GM23338 (cell line): ENCODE data around the gene GNPDA1. TPM values are rescaled to one million over a fixed set of nuclear protein-coding genes. Genes with fewer than 3 reads are reported as not detected.

Experiments used
- ATAC-seq: fragments of 200-7000 bp; cut with Tn5 transposase; 3 replicates; pipeline ENCODE4 v1.9.1; 2020
- DNase-seq: peaks from one replicate; pipeline ENCODE4 v3.0.0-alpha.2; 2015; ENCODE audit warnings: low spot score
- H2AFZ ChIP-seq: fragments of 200-600 bp; sonication (generic); 2 replicates; pipeline ENCODE4 v1.8.0; 2016; ENCODE audit warnings: antibody characterized with exemption, mild to moderate bottlenecking, moderate library complexity
- H3F3A ChIP-seq: fragments of 200-600 bp; sonication (generic); replicated peaks from 2 replicates; pipeline ENCODE4 v1.8.0; 2017; ENCODE audit warnings: antibody characterized with exemption, mixed run types, low read depth
- H3K27ac ChIP-seq: fragments of 200-600 bp; sonication (generic); 2 replicates; pipeline ENCODE4 v1.6.1; 2016; ENCODE audit warnings: low read depth
- H3K27me3 ChIP-seq: fragments of 200-600 bp; sonication (generic); 2 replicates; pipeline ENCODE4 v1.8.0; 2016; ENCODE audit warnings: mild to moderate bottlenecking, mixed run types, moderate library complexity; ENCODE audit not compliant: insufficient read depth
- H3K36me3 ChIP-seq: fragments of 200-600 bp; sonication (generic); 2 replicates; pipeline ENCODE4 v1.8.0; 2016; ENCODE audit warnings: mild to moderate bottlenecking; ENCODE audit not compliant: insufficient read depth
- H3K4me1 ChIP-seq: fragments of 200-600 bp; sonication (generic); 2 replicates; pipeline ENCODE4 v1.8.0; 2016; ENCODE audit warnings: mild to moderate bottlenecking, moderate library complexity; ENCODE audit not compliant: insufficient read depth
- H3K4me2 ChIP-seq: fragments of 200-600 bp; sonication (generic); 2 replicates; pipeline ENCODE4 v1.7.1; 2017; ENCODE audit warnings: mixed run types
- H3K4me3 ChIP-seq: fragments of 200-600 bp; sonication (generic); 2 replicates; pipeline ENCODE4 v1.6.1; 2016; ENCODE audit warnings: mixed run types
- H3K79me2 ChIP-seq: fragments of 200-600 bp; sonication (generic); replicated peaks from 2 replicates; pipeline ENCODE4 v1.8.0; 2017; ENCODE audit warnings: mild to moderate bottlenecking; ENCODE audit not compliant: insufficient read depth
- H3K9me2 ChIP-seq: fragments of 200-600 bp; sonication (generic); 2 replicates; pipeline ENCODE4 v1.8.0; 2017; ENCODE audit not compliant: insufficient read depth
- H4K20me1 ChIP-seq: fragments of 200-600 bp; sonication (generic); replicated peaks from 2 replicates; pipeline ENCODE4 v1.8.0; 2017; ENCODE audit warnings: mild to moderate bottlenecking; ENCODE audit not compliant: insufficient read depth
- H3K27ac Mint-ChIP-seq: 2 replicates; pipeline ENCODE4 v1.8.0; 2020; ENCODE audit warnings: inconsistent platforms, mild to moderate bottlenecking, moderate library complexity, mixed read lengths
- H3K27me3 Mint-ChIP-seq: 3 replicates; pipeline ENCODE4 v1.8.0; 2022; ENCODE audit warnings: low read depth, mild to moderate bottlenecking, moderate library complexity, mixed read lengths, inconsistent platforms; ENCODE audit not compliant: insufficient read depth, poor library complexity
- H3K36me3 Mint-ChIP-seq: 3 replicates; pipeline ENCODE4 v1.8.0; 2021; ENCODE audit warnings: low read depth, mild to moderate bottlenecking, inconsistent platforms, moderate library complexity, mixed read lengths
- H3K4me1 Mint-ChIP-seq: 3 replicates; pipeline ENCODE4 v1.8.0; 2020; ENCODE audit warnings: mild to moderate bottlenecking, inconsistent platforms, mixed read lengths
- H3K4me3 Mint-ChIP-seq: 3 replicates; pipeline ENCODE4 v1.8.0; 2021; ENCODE audit warnings: moderate library complexity, mild to moderate bottlenecking, inconsistent platforms, mixed read lengths
- H3K9me3 Mint-ChIP-seq: 3 replicates; pipeline ENCODE4 v1.8.0; 2020; ENCODE audit warnings: moderate library complexity, mild to moderate bottlenecking, inconsistent platforms, mixed read lengths
- CREB1 ChIP-seq: fragments of 250-450 bp; sonication (Bioruptor Pico); IDR thresholded peaks from 2 replicates; pipeline ENCODE4 v1.5.0; 2020; ENCODE audit warnings: low read depth, mild to moderate bottlenecking, moderate library complexity
- CTCF ChIP-seq, 2 experiments: fragments of 200-600 bp in 1 of 2; sonication (generic) in 1 of 2; conservative IDR thresholded peaks; 2 replicates each; pipeline versions ENCODE4 v1.5.1 to v1.6.1; 2016 to 2017; ENCODE audit warnings: antibody characterized with exemption in 2 of 2, low read depth in 2 of 2, mild to moderate bottlenecking in 2 of 2, moderate library complexity in 1 of 2
- JUNB ChIP-seq: IDR thresholded peaks from one replicate; pipeline ENCODE4 v1.6.1; 2016; ENCODE audit warnings: antibody characterized with exemption; ENCODE audit not compliant: unreplicated experiment
- ZNF462 ChIP-seq: fragments of 250-450 bp; sonication (Bioruptor Pico); IDR thresholded peaks from 2 replicates; pipeline ENCODE4 v1.5.0; 2020; ENCODE audit warnings: mild to moderate bottlenecking, moderate library complexity
- polyA plus RNA-seq: library from polyadenylated mRNA; unstranded; fragments of >200 nt; fragmentation: Nextera tagmentation; extraction: Ambion mirVana; gene quantifications from 2 replicates; pipeline ENCODE4 v1.2.1, GENCODE V29; 2016
- total RNA-seq: library from RNA; depleted of rRNA; stranded (reverse); fragments of >200 nt; shearing (Covaris generic); gene quantifications from 2 replicates; pipeline ENCODE4 v1.2.3, GENCODE V29; 2014

The GNPDA1 gene
- total and polyA plus RNA-seq, 2 experiments from 2014 or later, result 47.6 to 117 TPM

- no peak overlapping the region for H3K4me3 Mint-ChIP-seq
- H3K36me3 Mint-ChIP-seq, result peaks cover 5% of the 10 kb centered on the region; the same call in 2 of the 3 replicates
- no peaks in the 10 kb centered on the region for H3K9me2 ChIP-seq
- no peak for TF ChIP-seq JUNB
- TF ChIP-seq CTCF (conservative IDR thresholded peaks at IDR 0.05; ENCODE audit: low read depth in 2 of 2), result no peak
- no peak for TF ChIP-seq ZNF462 (CRISPR knock-in tag)
- no peak for TF ChIP-seq CREB1 (CRISPR knock-in tag)
- peaks cover 2% of the 10 kb centered on the region; the same call in 1 of the 2 replicates for H3F3A ChIP-seq
- H3K27ac ChIP-seq, result no peak overlapping the region
- H3K27ac Mint-ChIP-seq, result no peak overlapping the region
- H3K4me2 ChIP-seq, result no peak overlapping the region
- H3K4me1 Mint-ChIP-seq, result peaks cover 6% of the 10 kb centered on the region; the same call in 2 of the 3 replicates
- H3K79me2 ChIP-seq, result no peaks in the 10 kb centered on the region
- no peak for ATAC-seq
- H3K27me3 Mint-ChIP-seq, result peaks cover 3% of the 10 kb centered on the region
- no peak overlapping the region for H3K4me3 ChIP-seq
- no peaks in the 10 kb centered on the region for H4K20me1 ChIP-seq
- DNase-seq, result no peak
- H3K27me3 ChIP-seq, result no peaks in the 10 kb centered on the region
- no peaks in the 10 kb centered on the region for H3K4me1 ChIP-seq
- H3K9me3 Mint-ChIP-seq, result peaks cover 13% of the 10 kb centered on the region; the same call in 2 of the 3 replicates
- no peak overlapping the region for H2AFZ ChIP-seq
- H3K36me3 ChIP-seq, result no peaks in the 10 kb centered on the region
Observed at GRCh38 chr5:142020122-142020659, 7.4 kb upstream of the GNPDA1 start.
